ENCODE results near the gene GFRA1. TPM values are rescaled to one million over a fixed set of nuclear protein-coding genes. Genes with fewer than 3 reads are reported as not detected.

GFRA1 gene
- total RNA-seq, 2 experiments from 2014 or later: not detected

DNA sequence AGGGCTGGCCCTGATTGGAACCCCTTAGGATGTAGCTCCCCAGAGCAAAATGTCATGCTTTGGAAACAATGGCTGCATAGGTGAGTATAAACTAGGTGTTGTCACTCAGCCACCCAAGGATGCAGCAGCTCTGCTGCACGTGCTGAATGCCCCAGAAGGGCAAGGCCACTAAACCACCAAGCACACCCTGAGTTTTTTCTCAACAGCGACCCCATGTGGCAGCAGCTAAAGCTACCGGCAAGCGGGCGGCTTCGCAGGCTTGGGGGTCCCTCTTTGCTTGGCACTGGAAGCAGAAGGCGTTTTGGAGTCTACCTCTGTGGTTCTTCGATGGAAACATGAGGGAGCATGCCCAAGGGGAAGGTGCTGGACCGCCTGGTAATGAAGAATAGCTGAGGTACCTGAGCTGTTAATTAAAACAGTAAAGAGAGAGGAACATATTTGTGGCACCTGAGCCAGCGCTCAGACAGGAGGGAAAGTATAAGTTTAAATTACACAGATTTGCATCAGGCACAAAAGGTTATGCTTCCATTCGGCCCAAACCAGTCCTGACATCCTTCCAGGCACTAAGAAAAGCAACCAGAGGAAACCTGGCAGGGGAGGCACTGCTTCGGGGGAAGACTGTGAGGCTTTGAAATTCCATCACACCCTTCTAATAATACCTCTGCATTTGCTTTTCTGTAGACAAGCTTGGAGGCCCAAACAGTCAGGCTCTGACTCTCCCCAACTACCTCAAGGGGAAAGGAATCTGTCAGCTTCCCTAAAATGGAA is 152.1 kb downstream of the GFRA1 start:
- H3K9me3 Mint-ChIP-seq: no peaks in the 10 kb centered on the region
- CTCF ChIA-PET: no interaction called here
- intact Hi-C loops (cut with DNase I, micrococcal nuclease): no loop called here
- TF ChIP-seq CTCF (IDR thresholded peaks at IDR 0.05): no peak
- no peaks in the 10 kb centered on the region for H3K36me3 ChIP-seq (ENCODE audit: insufficient read depth, low read length)
- no peaks in the 10 kb centered on the region for H3K4me1 ChIP-seq (ENCODE audit: insufficient read depth, low read length)
- no peaks in the 10 kb centered on the region for H3K27me3 ChIP-seq (ENCODE audit: control insufficient read depth in 1 of 2, insufficient read depth in 2 of 2, low read length in 2 of 2)
- H3K4me3 Mint-ChIP-seq: no peak overlapping the region
- no peaks in the 10 kb centered on the region for H3K4me1 Mint-ChIP-seq (ENCODE audit: low read depth)
- POLR2A ChIA-PET: no interaction called here
- no peak overlapping the region for H3K27ac Mint-ChIP-seq
- no peak overlapping the region for H3K27ac ChIP-seq (ENCODE audit: low read depth in 1 of 2, low read length in 2 of 2)
- ATAC-seq (ENCODE audit: poor library complexity): no peak
- no peak overlapping the region for H3K4me3 ChIP-seq (ENCODE audit: low read length)
- H3K27me3 Mint-ChIP-seq: no peaks in the 10 kb centered on the region
- no peaks in the 10 kb centered on the region for H3K36me3 Mint-ChIP-seq (ENCODE audit: low read depth)
- H3K9me3 ChIP-seq (ENCODE audit: control insufficient read depth in 1 of 2, insufficient read depth in 1 of 2, low read length in 2 of 2): peaks cover 0 to 27% of the 10 kb centered on the region in 2 experiments
- DNase-seq: no peak

DNA sequence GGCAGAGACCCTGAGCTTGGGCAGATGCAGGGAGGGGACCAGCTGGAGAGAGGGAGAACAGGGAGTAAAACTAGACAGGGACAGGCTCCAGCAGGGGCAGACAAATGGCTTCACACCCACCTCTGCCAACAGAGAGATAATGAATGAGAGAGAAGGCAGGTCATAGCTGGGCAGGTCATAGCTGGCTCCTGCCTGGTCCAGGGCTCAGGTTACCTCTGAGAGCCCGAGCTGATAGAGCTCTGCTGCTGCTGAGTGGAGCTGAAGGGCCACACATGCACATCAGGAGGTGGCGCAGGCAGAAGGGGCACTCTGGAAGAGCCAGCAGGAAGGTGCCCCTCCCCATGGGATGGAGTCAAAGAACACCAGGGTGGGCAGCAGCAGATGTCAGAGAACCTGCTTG is 154.2 kb downstream of the GFRA1 start:
- Histone ChIP-seq H3K36me3 (ENCODE audit: insufficient read depth, low read length) (no peaks in the 10 kb centered on the region), H3K4me1 (ENCODE audit: insufficient read depth, low read length) (no peaks in the 10 kb centered on the region), H3K9me3 (ENCODE audit: control insufficient read depth in 1 of 2, insufficient read depth in 1 of 2, low read length in 2 of 2) (peaks cover 0 to 27% of the 10 kb centered on the region in 2 experiments), H3K4me3 (ENCODE audit: low read length) (no peak overlapping the region), H3K27ac (ENCODE audit: low read depth in 1 of 2, low read length in 2 of 2) (no peak overlapping the region), H3K27me3 (ENCODE audit: control insufficient read depth in 1 of 2, insufficient read depth in 2 of 2, low read length in 2 of 2) (no peaks in the 10 kb centered on the region)
- no peak for TF ChIP-seq CTCF (IDR thresholded peaks at IDR 0.05)
- DNase-seq (no peak), ATAC-seq (ENCODE audit: poor library complexity) (no peak)
- CTCF ChIA-PET: no interaction called here
- H3K4me1 Mint-ChIP-seq (ENCODE audit: low read depth): no peaks in the 10 kb centered on the region
- intact Hi-C loops (cut with DNase I, micrococcal nuclease): no loop called here
- H3K9me3 Mint-ChIP-seq: no peaks in the 10 kb centered on the region
- H3K4me3 Mint-ChIP-seq: no peak overlapping the region
- H3K36me3 Mint-ChIP-seq (ENCODE audit: low read depth): no peaks in the 10 kb centered on the region
- POLR2A ChIA-PET: no interaction called here
- no peaks in the 10 kb centered on the region for H3K27me3 Mint-ChIP-seq
- no peak overlapping the region for H3K27ac Mint-ChIP-seq

DNA sequence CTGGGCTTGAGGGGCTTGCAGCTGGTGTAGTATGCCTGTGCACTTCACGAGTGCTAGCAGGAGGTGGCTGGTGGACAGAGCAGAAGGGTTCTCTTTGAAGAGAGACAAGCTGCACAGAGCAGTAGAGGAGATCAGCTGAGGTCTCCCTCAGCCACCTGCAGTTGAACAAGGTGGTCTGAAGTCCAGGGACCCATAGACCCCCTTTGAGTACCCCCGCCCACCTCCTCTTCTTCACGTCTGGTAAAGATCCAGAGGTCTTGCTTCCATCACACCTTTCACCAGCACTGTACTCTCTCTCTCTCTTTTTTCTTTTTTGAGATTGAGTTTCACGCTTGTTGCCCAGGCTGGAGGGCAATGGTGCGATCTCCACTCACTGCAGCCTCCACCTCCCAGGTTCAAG is 157.2 kb downstream of the GFRA1 start:
- Mint-ChIP-seq H3K27ac (no peak overlapping the region), H3K4me1 (ENCODE audit: low read depth) (no peaks in the 10 kb centered on the region)
- POLR2A ChIA-PET: no interaction called here

More for the DNA sequence above, 157.2 kb downstream of the GFRA1 start:
- no peaks in the 10 kb centered on the region for H3K36me3 ChIP-seq (ENCODE audit: insufficient read depth, low read length)
- Mint-ChIP-seq H3K27me3 (no peaks in the 10 kb centered on the region), H3K9me3 (no peaks in the 10 kb centered on the region), H3K36me3 (ENCODE audit: low read depth) (no peaks in the 10 kb centered on the region), H3K4me3 (no peak overlapping the region)
- peaks cover 0 to 44% of the 10 kb centered on the region in 2 experiments for H3K9me3 ChIP-seq (ENCODE audit: control insufficient read depth in 1 of 2, insufficient read depth in 1 of 2, low read length in 2 of 2)
- H3K4me3 ChIP-seq (ENCODE audit: low read length): no peak overlapping the region
- DNase-seq (no peak), ATAC-seq (ENCODE audit: poor library complexity) (no peak)
- intact Hi-C loops (cut with DNase I, micrococcal nuclease): no loop called here
- no peak for TF ChIP-seq CTCF (IDR thresholded peaks at IDR 0.05)
- H3K27me3 ChIP-seq (ENCODE audit: control insufficient read depth in 1 of 2, insufficient read depth in 2 of 2, low read length in 2 of 2): no peaks in the 10 kb centered on the region
- CTCF ChIA-PET: no interaction called here
- no peak overlapping the region for H3K27ac ChIP-seq (ENCODE audit: low read depth in 1 of 2, low read length in 2 of 2)
- H3K4me1 ChIP-seq (ENCODE audit: insufficient read depth, low read length): no peaks in the 10 kb centered on the region
